HG02870 (cell line): ENCODE measurements around the gene TTLL11.

ENCODE experiments used
- ATAC-seq: cut with Tn5 transposase; IDR thresholded peaks from one replicate; pipeline ENCODE4 v1.9.1; 2021; ENCODE audit warnings: mild to moderate bottlenecking, moderate library complexity; ENCODE audit not compliant: unreplicated experiment

Gene TTLL11

DNA sequence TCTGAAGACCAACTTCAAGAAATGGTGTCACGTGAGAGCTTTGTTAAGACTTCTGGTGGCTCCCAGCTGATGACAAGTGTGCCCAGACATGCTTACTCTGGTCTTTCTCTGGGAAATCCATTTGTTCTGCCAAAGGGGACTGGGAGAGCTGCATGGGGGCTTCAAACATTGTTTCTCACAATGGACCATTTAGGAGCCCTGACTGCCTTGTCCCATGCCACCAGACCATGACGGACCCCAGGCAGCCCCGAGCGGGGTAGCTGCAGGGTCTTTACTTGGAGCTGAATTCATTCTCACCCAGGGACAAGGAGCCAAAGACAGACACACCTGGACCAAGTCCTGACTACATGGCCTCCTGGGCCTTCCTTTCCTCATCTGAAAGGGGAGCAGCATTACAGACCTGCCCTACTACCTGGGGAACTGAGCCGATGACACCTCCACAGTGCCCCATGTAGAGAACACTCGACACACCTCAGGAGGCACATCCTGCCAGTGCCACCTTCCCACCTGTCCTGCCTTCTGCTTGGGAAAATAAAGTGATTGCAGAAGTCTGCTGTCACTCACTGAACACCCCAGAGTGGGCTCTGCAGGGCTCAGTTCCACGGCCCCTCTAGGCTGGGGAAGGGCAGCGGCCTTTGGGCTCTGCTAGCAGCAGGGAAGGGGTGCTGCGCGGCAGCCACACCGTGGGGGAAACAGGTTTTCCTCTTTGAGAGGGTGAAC lies 272.7 kb downstream of the TTLL11 start:
- ATAC-seq, result no peak

DNA sequence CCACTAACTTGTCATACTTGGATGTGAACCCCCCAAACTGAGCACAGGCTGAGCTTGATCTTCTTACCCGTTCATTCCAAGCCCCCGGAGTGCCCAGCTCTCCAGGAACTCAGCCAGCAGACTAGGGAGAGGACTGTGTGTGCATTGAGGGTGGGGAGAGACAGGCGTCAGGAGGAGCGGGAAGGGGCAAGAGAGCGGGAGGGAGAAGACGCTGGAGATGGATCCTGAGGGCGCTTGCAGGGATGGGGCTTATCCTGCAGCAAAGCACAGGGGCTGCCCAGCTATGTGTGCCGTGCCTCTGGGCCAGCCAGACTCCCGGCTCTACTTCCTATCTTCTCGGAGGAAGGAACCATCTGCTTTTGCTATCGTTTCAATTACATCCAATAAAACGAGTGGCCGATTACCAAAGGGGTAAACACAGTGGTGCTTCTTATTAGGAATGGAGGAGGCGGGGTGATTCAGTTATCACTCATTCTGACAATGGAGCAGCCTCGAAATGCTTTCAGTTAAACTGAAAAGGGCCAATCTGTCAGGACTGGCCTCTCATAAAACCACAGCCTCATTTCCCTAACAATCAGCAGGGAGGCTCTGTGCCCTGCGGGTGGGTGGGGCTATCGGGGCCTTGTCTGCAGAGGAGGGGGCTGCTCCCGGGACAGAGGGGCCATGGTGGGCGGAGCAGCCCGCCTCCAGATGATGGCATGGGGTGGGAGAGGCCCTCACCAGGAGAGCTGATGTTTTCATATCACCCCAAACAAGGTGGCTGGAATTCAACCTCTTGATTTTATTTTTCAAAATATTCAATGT lies 273.5 kb downstream of the TTLL11 start:
- ATAC-seq, result no peak

DNA sequence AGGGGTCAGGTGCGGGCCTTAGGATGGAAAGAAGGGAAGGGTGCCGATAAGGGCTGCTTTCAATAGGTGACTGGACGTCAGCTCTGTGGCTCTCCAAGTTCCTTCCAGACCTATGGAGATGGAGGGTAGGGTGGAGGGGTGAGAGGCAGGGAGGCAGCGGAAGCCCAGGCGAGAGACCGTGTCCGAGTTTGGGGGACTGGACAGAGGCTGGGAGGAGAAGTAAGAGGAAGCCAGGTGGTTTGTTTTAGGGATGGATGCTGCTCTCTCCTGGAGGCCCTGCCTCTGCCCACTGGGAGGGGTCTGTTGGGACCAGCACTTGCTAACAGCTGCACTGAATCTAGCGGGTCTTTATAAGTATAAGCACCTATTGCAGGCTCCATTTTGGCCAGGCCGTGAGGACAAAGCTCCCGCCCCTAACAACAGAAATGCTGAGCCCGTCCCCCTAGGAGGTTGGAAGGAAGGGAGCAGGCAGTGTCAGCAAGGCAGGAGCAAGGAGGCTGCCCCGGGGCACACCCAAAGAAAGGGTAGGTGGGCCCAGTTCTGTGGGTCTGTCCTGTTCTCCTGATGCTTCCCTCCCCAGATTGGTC lies 274.2 kb downstream of the TTLL11 start:
- no peak for ATAC-seq

DNA sequence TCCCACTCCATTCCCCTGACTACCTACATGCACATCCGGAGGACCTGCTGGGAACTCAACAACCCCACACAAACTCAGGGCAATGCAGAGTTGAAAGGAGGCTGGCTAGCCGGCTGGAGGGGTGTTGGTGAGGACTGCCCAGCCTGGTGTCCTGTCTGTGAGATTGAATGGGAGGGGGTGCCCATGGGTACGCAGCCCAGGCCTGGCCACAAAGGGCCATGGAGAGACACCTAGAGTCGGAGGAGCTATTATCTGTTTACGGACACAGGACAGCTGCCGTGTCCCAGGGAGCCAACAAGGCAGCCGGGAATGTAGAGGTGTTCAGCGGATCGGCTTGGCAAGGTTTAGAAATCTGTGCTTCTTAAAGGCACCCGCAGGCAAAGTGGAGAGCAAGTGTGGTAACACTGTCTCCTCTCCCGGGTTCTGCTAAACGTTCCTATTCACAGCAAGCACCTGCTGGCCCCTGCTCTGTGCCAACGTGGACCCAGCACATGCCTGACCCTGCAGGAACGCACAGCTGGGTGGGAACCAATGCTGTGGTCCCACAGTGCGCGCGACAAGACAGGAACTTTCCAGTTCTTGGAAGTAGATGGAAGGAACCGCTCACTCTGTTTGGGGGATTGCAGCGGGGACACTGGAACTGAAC lies 275.0 kb downstream of the TTLL11 start:
- no peak for ATAC-seq

DNA sequence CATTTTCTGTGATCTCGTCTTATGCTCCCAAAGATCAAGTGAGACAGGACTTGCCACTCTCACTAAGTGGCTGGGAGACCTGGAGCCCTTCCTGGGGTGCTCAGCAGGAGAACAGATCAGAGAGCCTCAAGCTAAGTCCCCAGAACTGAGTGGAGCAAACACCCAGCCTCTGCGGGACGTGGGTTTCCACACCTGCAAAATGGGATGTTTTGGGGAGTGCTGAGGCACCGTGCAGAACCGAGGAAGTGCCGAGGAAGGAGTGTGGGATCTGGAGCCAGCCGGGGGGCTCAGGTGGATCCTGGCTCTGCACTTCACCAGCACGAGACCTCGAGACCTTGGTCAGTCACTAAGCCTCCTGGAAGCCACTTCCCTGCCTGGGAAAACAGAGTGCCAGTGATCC lies 275.6 kb downstream of the TTLL11 start:
- no peak for ATAC-seq

DNA sequence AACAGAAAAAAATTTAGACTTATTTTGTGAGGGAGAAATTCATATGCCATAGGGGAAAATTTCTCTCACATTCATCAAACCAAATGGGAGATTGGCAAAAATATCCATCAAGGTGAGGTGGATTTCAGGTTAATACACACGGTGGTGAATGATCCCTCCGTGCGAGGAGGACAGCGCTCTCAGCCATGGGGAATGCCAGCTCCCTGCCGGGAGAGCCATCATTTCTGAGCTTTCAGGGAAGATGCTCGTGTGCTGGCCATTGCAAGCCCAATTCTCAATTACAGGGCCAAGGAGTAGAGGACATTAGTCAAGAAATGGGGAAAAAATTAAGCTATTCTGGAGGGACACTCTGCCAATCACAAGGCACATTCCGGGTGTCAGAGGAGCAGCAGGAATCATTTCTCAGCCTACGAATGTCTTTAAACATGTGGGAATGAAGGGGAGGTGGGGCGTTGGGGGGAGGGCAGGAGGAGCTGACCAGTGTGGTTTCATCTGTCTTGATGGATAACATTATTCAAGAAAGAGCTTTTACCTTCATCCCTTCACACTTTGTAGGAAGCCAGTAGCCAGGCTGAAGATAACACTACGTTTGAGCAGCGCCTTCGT lies 276.2 kb downstream of the TTLL11 start:
- no peak for ATAC-seq

DNA sequence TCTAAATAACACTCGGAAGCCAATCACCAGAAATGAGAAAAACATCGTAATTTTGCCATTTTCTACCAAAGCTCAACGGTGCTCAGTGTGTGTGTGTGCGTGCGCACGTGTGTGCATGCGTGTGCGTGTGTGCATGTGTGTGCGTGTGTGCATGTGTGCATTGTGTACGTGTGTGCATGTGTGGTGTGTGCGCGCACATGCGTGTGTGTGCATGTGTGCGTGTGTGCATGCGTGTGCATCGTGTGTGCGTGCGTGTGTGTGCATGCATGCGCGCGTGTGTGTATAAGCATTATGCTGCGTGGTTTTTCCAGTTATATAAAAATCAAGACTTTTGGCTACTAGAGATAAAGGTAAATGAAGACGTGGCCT lies 276.7 kb downstream of the TTLL11 start:
- ATAC-seq, result no peak

DNA sequence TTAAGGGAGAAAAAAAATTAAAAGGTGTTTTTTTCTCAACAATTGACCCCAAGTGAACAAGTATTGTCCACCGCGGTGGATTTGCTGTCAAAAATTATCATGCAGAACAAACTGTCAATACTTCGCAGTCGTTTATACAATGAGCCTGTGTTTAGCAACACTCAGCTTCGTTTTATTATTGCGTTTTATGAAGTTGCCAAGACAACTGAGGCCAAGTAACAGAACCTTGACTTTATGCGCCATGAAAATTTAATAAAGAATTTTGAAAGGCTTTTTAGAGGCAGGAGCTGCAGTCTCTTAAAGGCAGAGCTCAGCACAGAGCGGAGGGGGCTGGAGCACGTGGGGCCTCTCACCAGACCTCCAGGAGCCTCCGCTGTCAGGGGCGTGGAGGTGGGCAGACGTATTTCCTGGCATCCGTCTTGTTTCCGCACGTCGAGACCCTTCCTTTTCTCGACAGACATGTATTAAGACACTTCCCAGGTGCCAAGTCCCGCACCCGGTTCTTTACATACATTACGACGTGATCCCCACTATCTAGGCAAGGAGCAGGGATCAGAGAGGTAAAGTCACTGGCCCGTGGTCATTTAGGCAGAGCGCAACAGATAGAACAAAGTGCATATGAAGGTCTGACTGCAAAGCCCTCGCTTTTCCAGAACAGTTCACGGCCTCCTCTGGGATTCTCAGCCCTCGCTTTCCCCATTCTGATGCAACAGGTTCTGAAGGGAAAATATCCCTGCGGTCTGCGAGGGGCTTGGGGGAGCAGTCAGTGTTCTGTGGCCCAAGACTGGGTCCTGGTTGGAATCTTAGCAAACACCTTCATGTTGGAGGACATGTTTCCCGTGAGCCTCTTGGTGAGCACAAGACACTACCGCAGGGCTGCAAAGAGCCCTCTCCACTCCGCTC lies 277.3 kb downstream of the TTLL11 start:
- ATAC-seq, result no peak

DNA sequence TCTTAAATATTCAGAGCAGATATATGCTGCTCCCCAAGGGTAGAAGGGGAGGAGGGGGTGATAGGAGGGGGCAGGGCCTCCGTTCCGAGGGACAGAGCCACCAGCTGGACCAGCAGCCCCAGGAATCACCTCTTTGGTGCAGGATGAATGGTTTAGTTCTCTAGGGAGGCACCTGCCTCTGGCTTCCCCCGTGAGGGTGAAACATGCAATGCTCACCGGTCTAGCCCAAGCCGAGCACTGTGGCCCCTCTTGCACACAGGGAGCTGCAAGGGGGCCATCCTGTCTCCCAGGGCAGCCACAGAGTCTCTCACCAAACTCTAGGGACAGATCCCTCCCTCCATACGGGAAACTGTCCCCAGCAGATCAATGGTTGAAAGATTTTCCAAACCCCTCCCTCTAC lies 278.0 kb downstream of the TTLL11 start:
- no peak for ATAC-seq

DNA sequence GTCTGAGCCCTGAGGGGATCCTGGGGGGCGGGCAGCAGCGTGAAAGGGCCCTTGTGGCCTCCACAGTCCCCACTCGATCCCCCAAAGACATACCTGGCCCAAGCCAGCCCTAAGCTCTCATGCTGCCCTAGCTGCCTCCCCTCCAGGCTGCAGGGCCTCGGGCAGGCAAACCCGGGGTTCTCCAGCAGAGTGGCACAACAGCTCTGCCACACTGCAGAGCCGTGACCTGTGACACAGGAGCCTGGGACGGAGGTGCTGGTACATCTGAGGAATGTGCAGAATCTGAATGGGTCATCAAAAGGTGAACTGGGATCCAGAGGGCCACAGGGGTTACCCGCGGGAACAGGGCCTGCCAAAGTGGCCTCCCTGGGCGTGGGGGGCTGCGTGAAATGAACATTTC lies 278.5 kb downstream of the TTLL11 start:
- no peak for ATAC-seq

DNA sequence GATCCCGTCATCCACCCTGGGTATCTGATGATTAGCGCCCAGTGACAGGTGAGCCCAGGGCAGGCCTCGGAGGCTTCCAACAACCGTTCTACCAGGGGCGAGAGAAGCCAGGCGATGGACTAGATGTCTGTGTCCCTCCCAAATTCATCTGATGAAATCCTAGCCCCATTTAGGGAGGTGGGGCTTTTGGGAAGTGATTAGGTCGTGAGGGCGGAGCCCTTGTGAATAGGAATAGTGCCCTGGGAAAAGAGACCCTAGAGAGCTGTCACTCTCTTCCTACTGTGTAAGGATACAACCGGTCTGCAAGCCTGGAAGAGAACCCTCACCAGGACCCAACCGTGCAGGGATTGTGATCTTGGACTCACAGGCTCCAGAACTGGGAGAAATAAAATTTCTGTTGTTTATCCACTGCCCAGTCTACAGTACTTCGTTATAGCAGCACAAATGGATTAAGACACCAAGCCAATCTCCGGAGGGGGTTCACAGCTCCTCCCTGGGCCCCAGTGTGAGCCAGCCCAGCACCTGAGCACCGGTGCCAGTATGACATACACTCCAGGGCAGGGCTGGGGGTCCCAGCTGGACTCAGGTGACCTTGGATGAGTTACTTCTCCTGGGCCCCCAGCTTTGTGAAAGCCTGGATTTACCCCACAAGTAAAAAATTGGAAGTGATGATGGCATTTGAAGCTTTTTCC lies 279.4 kb downstream of the TTLL11 start:
- no peak for ATAC-seq

DNA sequence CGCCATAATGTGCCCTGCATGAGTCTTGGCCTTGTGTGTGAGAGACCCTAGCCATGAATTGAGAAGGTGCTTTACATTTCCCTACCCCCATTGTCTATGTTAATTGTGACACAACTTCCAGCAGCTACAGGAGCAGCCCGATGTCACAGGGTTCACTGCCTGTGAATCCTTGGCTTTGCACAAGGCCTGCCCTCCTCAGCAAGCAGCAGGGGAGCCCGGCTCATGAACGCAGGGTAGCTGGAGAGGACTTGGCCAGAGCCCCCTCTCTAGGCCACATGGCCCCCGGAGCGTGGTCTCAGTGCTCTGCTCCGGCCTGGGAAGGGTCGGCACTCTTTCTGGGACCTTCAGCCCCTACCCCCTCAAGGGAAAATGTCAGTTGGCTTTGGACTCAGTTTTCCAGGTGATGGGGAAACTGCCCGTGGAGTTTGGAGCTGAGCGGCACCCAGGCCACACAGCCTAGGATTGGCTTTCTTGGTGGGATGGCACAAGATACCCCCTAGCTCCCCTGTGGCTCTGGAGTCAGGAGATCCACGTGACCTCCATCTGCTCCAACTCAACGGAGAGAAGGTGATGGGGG lies 280.9 kb downstream of the TTLL11 start:
- ATAC-seq, result no peak

DNA sequence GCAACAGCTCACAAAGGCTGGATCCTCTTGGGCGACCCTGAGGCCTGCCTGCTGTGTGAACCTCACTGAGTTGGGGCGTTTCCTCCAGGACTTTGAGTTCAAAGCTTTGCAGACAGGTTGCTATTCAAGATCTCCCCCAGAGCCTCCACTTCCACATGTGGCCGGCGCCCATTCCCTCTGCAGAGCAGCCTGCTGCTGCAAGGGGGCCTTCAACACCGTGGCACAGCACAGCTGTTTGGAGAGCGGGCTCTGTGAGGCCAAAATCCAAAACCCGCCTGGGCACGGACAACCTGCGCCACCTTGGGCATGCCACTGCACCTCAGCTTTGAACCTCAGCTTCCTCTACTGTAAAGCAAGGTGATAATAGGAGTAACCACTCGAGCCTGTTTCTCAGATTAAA lies 281.4 kb downstream of the TTLL11 start:
- ATAC-seq, result no peak

DNA sequence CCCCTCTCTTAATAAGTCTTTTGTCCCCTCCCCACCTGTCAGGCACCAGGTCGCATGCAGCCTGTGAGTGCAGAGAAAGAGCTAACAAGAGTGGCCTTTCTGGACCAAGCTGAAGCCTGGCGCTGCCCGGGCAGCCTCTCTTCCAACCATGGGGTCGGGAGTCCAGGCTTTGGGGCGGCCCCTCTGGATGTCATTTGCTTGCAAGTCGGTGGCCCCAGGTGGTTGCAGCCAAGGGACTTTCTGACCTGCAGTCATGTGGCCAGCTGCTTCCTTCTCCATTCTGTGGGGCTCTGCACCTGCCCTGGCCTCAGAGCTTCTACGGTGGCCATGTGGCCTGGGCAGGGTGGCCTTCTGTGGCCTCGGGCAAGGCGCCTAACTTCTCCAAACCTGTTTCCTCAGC lies 282.0 kb downstream of the TTLL11 start:
- ATAC-seq, result no peak

DNA sequence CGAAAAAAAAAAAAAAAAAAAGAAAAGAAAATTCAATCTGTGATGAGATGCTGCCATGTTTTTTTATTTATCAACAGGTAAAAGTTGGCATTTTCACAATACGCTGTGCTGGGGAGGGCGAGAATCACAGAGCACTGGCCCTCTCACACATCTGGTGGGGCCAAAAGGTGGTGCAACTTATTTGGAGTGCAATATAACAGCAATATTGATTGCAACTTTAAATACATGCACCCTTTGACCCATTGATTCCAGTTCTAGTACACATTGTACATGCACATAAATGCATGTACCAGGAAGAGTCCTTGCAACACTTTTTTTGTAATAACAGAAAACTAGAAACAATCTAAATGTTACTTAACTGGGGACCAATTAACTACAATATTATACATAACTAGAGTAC lies 282.6 kb downstream of the TTLL11 start:
- ATAC-seq, result no peak

DNA sequence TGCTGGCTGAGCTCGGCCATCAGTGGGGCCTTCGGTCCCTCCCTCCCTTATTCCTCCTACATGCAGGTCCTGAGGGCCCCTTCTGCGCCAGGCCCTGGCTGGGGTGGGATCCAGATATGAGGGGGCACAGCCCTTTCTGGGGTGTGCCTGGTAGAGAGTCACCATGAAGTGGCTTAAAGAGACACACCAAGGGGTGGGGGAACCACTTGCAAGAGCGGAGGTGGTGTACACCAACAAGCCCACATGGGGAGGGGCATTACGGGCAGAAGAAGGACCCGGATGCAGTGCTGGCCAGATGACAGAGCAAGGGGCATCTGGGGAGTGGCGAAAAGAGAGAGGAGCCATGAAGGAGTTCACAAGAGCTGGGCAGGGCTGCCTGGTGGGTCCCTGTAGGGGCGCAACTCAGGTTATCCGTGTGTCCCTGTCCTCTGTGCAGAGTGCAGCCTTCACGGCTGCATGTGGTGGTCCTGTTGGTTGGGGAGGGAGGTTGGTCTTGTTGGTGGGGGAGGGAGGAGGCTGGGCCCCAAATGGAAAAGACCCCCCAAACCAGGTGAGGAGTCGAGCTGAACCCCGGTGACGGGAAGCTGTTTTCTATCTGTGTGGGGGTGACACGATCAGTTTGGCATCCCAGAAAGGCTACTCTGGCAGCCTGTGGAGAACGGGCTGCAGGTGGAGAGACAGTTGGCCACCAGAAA lies 283.6 kb downstream of the TTLL11 start:
- ATAC-seq, result no peak

DNA sequence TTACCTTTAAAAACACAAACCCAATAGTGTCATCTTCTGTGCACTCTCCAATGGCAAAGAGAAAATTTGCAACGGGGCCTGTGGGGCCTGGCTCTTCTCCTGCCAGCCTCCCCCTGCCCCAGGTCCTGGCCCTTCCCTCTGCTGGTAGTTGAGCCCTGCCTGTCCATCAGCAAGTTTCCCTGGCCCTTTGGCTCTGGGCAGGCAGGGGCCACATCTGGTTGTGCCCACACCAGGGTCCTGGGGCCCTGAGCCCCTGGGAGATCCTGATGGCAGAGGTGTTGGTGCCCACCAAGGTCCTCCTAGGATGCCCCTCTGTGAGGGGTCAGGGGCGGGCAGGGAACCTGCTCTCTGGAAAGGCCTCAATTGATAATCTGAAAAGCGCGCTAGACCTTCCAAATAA lies 284.3 kb downstream of the TTLL11 start:
- no peak for ATAC-seq

DNA sequence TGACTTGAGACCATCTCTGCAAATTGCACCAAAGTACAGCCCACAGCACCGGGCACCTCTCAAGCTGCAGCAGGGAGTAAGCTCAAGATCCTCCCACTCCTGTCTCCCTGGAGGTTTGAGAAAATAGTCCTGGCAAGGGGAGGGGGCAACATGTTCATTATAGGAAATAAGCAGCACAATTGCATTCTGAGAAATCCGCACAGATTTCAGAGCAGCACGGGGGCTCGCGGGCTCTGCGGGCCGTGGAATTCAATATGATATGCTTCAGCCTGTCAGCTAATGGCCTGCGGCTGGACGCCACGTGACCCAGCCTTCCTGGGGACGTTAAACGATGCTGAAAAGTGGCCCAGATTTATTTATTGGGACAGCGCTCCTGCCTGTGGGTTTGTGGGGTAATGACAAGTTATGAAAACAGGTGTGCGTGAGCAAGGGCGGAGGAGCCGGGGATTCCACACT lies 285.3 kb downstream of the TTLL11 start:
- no peak for ATAC-seq
